Pericardium fibroblast (primary cell): ENCODE measurements around the gene PIP5K1A. TPM values are rescaled to one million over a fixed set of nuclear protein-coding genes. Genes with fewer than 3 reads are reported as not detected.

ENCODE experiments used
- total RNA-seq: library from RNA; depleted of rRNA; stranded (reverse); fragments of >200 nt; gene quantifications from 2 replicates; pipeline ENCODE4 v1.2.3, GENCODE V29; 2015

PIP5K1A gene, protein sequence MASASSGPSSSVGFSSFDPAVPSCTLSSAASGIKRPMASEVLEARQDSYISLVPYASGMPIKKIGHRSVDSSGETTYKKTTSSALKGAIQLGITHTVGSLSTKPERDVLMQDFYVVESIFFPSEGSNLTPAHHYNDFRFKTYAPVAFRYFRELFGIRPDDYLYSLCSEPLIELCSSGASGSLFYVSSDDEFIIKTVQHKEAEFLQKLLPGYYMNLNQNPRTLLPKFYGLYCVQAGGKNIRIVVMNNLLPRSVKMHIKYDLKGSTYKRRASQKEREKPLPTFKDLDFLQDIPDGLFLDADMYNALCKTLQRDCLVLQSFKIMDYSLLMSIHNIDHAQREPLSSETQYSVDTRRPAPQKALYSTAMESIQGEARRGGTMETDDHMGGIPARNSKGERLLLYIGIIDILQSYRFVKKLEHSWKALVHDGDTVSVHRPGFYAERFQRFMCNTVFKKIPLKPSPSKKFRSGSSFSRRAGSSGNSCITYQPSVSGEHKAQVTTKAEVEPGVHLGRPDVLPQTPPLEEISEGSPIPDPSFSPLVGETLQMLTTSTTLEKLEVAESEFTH
- 45.9 and 52.9 TPM in 2 replicates for total RNA-seq

GRCh38 chr1:151198254-151199127, at the start of gene PIP5K1A:
Gene PIP5K1A (plus strand): TSS chr1:151198552. CDS start chr1:151198997, 445 bp downstream.

GRCh38 chr1:151156515-151156819, 41.9 kb upstream of the PIP5K1A start, which contains the start of gene TNFAIP8L2:
Gene TNFAIP8L2 (plus strand): TSS chr1:151156649. CDS start chr1:151158698, 2,049 bp downstream.

DNA sequence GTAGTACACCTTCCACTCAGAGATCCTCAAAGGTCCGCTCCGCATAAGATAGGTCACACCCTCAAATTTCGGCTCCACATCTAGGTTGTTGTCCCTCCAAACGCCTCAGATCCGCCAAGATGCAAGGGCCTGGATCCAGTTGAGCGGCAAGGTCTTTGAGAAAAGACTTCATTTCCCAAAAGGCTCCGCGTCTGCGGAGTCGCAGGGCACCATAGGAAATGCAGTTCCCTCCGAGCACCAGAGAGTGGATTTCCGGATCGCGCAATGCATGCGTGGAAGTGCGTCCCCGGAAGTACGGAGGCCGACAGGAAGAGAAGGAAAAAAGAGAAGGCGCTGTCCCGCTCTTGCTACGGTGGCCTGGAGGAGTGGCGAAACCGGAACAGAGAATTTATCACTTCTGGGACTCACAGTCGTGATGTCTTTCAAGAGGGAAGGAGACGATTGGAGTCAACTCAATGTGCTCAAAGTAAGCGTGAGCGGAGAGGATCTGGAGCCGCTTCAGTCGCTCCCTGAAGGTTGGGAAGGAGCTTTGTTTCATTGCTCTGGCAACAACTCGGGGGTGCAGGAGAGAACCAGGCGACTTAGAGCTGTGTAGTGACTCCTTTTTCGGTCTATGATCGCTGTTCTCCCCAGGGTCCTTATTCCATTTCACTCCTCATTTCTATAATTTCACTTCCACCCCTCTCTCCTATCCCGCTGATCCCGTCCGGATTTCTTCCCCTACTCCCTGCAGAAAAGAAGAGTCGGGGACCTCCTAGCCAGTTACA, 32.4 kb upstream of the PIP5K1A start, which contains the start of the genes LYSMD1 and SCNM1:
TSS of gene LYSMD1 (minus strand) at position 165 of the 767 bp plus-strand sequence. CDS start 644 bp downstream, outside the sequence.
TSS of gene SCNM1 (plus strand) at position 407 of the 767 bp plus-strand sequence. CDS start at position 416, 9 bp downstream.

DNA sequence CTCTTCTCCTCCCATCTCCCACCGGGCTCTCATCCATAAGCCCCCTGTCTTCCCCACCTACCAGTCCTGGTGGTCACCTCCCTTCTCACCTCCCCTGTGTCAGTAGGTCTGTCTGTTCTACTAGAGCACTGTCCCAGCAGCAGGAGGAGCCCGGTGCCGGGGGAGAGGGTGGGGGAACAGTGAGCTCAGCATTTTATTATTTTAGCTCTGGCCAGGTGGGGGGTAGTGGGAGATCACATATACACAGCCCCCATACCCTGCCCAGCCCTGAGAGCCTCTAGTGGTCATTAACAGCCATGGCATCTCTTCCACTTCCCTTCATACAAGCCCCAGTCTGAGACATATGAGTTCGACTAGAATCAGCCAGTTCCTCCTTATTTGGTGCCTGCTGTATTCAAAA, 22.5 kb upstream of the PIP5K1A start, which contains the start of gene TMOD4:
TSS of gene TMOD4 (minus strand) at position 119 of the 400 bp plus-strand sequence. CDS start 1,106 bp downstream, outside the sequence.

DNA sequence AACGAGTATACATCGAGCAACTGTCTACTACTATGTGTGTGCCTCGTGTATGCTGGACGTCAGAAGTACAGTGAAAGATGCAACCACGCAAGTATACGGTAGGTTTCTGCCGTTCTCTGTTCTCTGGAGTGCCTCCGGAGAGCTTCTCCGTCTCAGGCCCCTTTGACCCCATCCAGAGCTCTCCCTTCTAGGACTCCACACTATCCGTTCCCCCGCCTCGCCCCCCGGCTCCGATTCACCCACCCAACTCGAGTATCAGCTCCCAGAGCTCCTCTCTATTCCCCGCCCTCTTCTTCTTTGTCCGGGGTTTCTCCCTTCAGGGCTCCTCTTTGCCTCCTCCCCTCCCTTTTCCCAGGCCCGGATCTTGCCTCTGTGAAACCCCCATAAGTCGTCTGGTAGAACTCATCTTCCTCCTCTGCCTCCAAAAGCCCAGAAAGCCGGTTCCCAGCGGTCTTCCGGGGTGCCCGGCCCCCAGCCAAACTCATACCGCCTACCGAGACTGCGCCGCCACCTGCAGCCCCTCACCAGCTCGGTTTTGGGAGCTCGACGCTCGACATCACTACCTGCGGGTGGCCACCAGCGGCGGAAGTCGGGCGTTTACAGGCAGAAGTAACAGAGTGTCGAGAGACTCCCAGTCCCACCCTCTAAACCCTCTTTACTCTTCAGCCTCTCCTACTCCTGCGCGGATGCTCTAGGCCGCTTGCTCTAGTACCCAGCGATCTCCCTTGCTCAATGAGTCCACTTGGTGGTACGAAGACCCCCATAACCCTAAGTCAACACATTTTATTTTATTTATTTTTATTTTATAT, 8.5 kb upstream of the PIP5K1A start, which contains the start of gene VPS72:
TSS of gene VPS72 (minus strand) at position 561 of the 809 bp plus-strand sequence. CDS start at position 485, 76 bp downstream.

GRCh38 chr1:151254217-151255213, 56.2 kb downstream of the PIP5K1A start, which contains the start of gene PSMD4:
Gene PSMD4 (plus strand): TSS chr1:151254734. CDS start chr1:151254783, 49 bp downstream.

DNA sequence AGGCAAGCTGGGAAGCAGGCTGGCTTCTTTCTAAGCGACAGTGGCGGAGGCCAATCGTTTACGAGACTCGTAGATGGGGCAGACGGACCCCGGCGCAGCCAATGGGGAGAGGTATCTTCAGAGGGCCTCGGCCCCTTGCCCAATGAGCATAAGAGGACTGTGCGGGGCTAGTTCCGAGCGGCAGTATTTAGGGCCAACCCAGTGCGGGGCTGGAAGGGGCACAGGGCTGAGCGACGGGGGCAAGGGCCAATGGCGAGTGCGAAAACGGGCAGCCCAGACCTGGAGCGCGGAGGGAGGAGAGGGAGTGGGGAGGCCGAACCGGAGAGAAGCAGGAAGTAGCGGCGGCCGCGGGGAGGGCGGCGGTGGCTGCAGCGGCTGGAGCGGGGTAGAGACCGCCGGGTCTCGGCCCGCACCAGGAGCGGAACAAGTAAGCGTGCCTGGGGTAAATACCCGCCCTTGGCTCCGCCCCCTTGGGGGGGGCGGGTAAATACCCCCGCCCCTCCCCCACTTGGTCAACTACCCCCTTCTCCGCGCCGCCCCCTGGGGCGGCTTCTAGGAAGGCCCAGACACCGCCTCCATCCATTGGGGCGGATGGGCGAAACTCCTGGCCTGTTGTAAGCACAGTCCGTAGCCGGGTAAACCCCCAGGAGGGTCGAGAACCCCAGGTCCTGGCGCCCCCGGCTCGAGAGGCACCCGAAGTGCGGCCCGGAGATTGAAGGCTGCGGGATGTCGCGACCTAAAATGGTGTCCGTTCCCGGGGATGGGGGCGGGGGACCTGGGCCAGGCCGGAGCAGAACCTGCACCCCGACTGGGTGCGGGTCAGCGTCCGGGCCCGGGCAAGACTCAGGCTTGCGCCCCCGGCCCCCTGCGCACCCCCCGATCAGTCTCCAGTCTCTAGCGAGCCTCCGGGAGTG, 83.9 kb downstream of the PIP5K1A start, which contains the start of gene ZNF687:
TSS of gene ZNF687 (plus strand) at position 331 of the 914 bp plus-strand sequence. CDS start 3,993 bp downstream, outside the sequence.

Other genes with a start within 250 kb of the PIP5K1A start
- gene CERS2, start 223.7 kb upstream of the PIP5K1A start, total RNA-seq = 103 and 129 TPM in 2 replicates
- gene ANXA9, start 216.3 kb upstream of the PIP5K1A start, total RNA-seq = 0.26 and 1.2 TPM in 2 replicates
- gene MINDY1, start 191.7 kb upstream of the PIP5K1A start, total RNA-seq = 6.8 and 9.7 TPM in 2 replicates
- 19.8 and 23.5 TPM in 2 replicates for gene PRUNE1, start 190.1 kb upstream of the PIP5K1A start, total RNA-seq
- 0.17 TPM in 1 of 2 replicates, not detected in the other for gene BNIPL, start 162.0 kb upstream of the PIP5K1A start, total RNA-seq
- gene C1orf56, start 150.8 kb upstream of the PIP5K1A start, total RNA-seq = 2.2 and 7.0 TPM in 2 replicates
- gene CDC42SE1, start 138.9 kb upstream of the PIP5K1A start, total RNA-seq = 20.0 and 46.1 TPM in 2 replicates
- gene MLLT11, start 138.2 kb upstream of the PIP5K1A start, total RNA-seq = 2.6 TPM in 2 replicates
- 4.6 and 9.2 TPM in 2 replicates for gene GABPB2, start 127.8 kb upstream of the PIP5K1A start, total RNA-seq
- 3.2 and 3.7 TPM in 2 replicates for gene SEMA6C, start 51.9 kb upstream of the PIP5K1A start, total RNA-seq
- not detected in 2 replicates for gene TNFAIP8L2, start 41.9 kb upstream of the PIP5K1A start, total RNA-seq
- 11.0 and 15.9 TPM in 2 replicates for gene LYSMD1, start 32.6 kb upstream of the PIP5K1A start, total RNA-seq
- gene SCNM1, start 32.4 kb upstream of the PIP5K1A start, total RNA-seq = 22.2 and 36.9 TPM in 2 replicates
- gene TMOD4, start 22.6 kb upstream of the PIP5K1A start, total RNA-seq = not detected in 2 replicates
- 29.2 and 32.4 TPM in 2 replicates for gene VPS72, start 8.4 kb upstream of the PIP5K1A start, total RNA-seq
- 119 and 132 TPM in 2 replicates for gene PSMD4, start 56.2 kb downstream of the PIP5K1A start, total RNA-seq
- 13.2 and 17.6 TPM in 2 replicates for gene ZNF687, start 83.7 kb downstream of the PIP5K1A start, total RNA-seq
- gene PI4KB, start 128.9 kb downstream of the PIP5K1A start, total RNA-seq = 44.9 and 69.8 TPM in 2 replicates
- gene RFX5, start 148.7 kb downstream of the PIP5K1A start, total RNA-seq = 12.3 and 15.2 TPM in 2 replicates
- gene SELENBP1, start 174.2 kb downstream of the PIP5K1A start, total RNA-seq = 63.1 and 83.0 TPM in 2 replicates
- gene PSMB4, start 201.0 kb downstream of the PIP5K1A start, total RNA-seq = 271 and 315 TPM in 2 replicates